Adrenal gland (tissue), 12 donors: ENCODE measurements around the gene SH3YL1. TPM values are rescaled to one million over a fixed set of nuclear protein-coding genes. Genes with fewer than 3 reads are reported as not detected.

Experiments used
- DNase-seq, 7 donors: peaks; one replicate each; pipeline ENCODE4 v3.0.0-alpha.2; 2019 to 2020
- H3K27ac ChIP-seq, 5 donors: fragments of 200-600 bp; sonication (generic) in 4 of 5; 1 replicate in 3 of 5; 2 replicates in 2 of 5; pipeline versions ENCODE4 v1.5.1 to v1.8.0; 2016 to 2020; ENCODE audit warnings: mild to moderate bottlenecking in 1 of 5
- H3K27me3 ChIP-seq: fragments of 200-600 bp; 2 replicates; pipeline ENCODE4 v1.8.0; 2021
- H3K36me3 ChIP-seq, 2 donors: fragments of 200-600 bp; replicated peaks in 1 of 2; 1 replicate in 1 of 2; 2 replicates in 1 of 2; pipeline versions ENCODE4 v1.5.1 to v1.8.0; 2018 to 2022
- H3K4me1 ChIP-seq, 2 donors: fragments of 200-600 bp; replicated peaks in 1 of 2; 1 replicate in 1 of 2; 2 replicates in 1 of 2; pipeline versions ENCODE4 v1.5.1 to v1.8.0; 2018 to 2021
- H3K4me3 ChIP-seq, 4 donors: fragments of 200-600 bp; sonication (generic) in 3 of 4; one replicate each; pipeline ENCODE4 v1.5.1; 2016 to 2018
- H3K9me3 ChIP-seq, 3 donors: fragments of 200-600 bp; sonication (generic) in 1 of 3; replicated peaks in 1 of 3; 1 replicate in 2 of 3; 2 replicates in 1 of 3; pipeline versions ENCODE4 v1.5.1 to v1.8.0; 2016 to 2021
- POLR2A ChIP-seq, 2 donors: fragments of 450-650 bp; IDR thresholded peaks; one replicate each; pipeline ENCODE4 v1.6.1; 2017; ENCODE audit warnings: antibody characterized with exemption in 2 of 2, mild to moderate bottlenecking in 2 of 2, moderate library complexity in 1 of 2
- WGBS, 4 donors: extraction: QIAGEN DNeasy Blood & Tissue Kit in 2 of 4; methylation state at CpG; one replicate each; pipeline versions ENCODE4 v1.1.5 to v1.1.7; 2013 to 2017; 5-methylcytosine and 5-hydroxymethylcytosine counted together
- intact Hi-C, 2 donors: fragments of 100-400 bp; cut with DNase I; formaldehyde crosslinking; loops; one replicate each; pipeline versions ENCODE4 v1.14.1 to v1.15.0; 2022 to 2023
- polyA plus RNA-seq, 3 donors: library from polyadenylated mRNA; stranded (reverse); fragments of 200-250 nt in 2 of 3; fragments of 350-450 nt in 1 of 3; fragmentation: Illumina TruSeq in 1 of 3; extraction: RNeasy Lipid Tissue Mini Kit (QIAGEN cat#74804) in 1 of 3; gene quantifications; one replicate each; pipeline ENCODE4 v1.2.3, GENCODE V29; 2013 to 2014
- total RNA-seq, 9 donors: library from RNA; depleted of rRNA in 4 of 9; stranded (reverse); fragments of >200 nt in 4 of 9; fragments of 120-200 nt in 1 of 9; fragmentation: NEBNext Ultra II Directional in 1 of 9; extraction: Animal tissue kit (Norgen Biotek cat#: 25700) in 1 of 9; gene quantifications; one replicate each; pipeline versions ENCODE4 v1.1.0 to v1.2.4, GENCODE V29; 2013 to 2023
- TF ChIP-seq, protein P1 (sequence below), 6 experiments: fragments of 450-650 bp in 4 of 6; fragments of 200-600 bp in 2 of 6; sonication (generic) in 1 of 6; IDR thresholded peaks; 1 replicate in 5 of 6; 2 replicates in 1 of 6; pipeline versions ENCODE4 v1.5.1 to v1.8.0; 2016 to 2021; ENCODE audit warnings: antibody characterized with exemption in 6 of 6, mild to moderate bottlenecking in 2 of 6, moderate library complexity in 1 of 6
- donor health status: healthy with polysubstance abuse.
- donor health status: Bipolar disorder and iron deficiency.
- donor health status: DM: yes; HTN: yes; CAD: no.
- donor health status: DM: no; HTN: no; CAD: no.
- donor health status: DM: no; HTN: no; CAD: no.
- donor health status: DM: yes; HTN: yes; CAD: no.

SH3YL1 gene
- total and polyA plus RNA-seq, 12 donors, result 43.6 to 108 (median 92.6) TPM

DNA sequence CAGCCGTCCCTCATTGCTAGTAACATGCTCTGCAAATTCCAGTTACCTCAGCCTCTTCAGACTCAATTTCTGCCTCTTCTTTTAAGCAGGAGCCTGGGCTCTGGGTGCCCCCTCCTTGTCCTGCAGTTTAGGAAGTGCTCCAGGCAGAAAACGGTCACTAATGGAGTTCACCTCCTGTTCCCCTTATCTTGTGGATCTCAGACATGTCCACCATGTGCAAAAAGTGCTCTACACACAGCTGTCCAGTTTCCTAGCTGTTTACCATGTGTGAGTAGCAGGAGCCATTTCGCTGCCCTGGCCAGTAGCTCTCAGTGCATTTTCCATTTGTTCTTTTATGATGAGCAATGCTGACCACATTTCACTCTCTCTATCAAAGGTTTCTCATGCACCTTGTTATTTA, 4.9 kb downstream of the SH3YL1 start:
- Histone ChIP-seq H3K27me3 (no peaks in the 10 kb centered on the region), H3K4me3 (no peak overlapping the region), H3K4me1 (peaks cover 6 to 39% of the 10 kb centered on the region in 2 donors), H3K9me3 (peaks cover 0 to 4% (median 0%) of the 10 kb centered on the region in 3 donors), H3K27ac (no peak overlapping the region), H3K36me3 (no peaks in the 10 kb centered on the region)
- no peak for DNase-seq
- TF ChIP-seq, protein P1, sequence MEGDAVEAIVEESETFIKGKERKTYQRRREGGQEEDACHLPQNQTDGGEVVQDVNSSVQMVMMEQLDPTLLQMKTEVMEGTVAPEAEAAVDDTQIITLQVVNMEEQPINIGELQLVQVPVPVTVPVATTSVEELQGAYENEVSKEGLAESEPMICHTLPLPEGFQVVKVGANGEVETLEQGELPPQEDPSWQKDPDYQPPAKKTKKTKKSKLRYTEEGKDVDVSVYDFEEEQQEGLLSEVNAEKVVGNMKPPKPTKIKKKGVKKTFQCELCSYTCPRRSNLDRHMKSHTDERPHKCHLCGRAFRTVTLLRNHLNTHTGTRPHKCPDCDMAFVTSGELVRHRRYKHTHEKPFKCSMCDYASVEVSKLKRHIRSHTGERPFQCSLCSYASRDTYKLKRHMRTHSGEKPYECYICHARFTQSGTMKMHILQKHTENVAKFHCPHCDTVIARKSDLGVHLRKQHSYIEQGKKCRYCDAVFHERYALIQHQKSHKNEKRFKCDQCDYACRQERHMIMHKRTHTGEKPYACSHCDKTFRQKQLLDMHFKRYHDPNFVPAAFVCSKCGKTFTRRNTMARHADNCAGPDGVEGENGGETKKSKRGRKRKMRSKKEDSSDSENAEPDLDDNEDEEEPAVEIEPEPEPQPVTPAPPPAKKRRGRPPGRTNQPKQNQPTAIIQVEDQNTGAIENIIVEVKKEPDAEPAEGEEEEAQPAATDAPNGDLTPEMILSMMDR (IDR thresholded peaks at IDR 0.05), result no peak
- TF ChIP-seq POLR2A (IDR thresholded peaks at IDR 0.05), result no peak
- WGBS, 4 donors, result 92 to 97% (median 94%) methylated on average over 3 of the region's 3 CpGs
- intact Hi-C loops, result no loop called here

DNA sequence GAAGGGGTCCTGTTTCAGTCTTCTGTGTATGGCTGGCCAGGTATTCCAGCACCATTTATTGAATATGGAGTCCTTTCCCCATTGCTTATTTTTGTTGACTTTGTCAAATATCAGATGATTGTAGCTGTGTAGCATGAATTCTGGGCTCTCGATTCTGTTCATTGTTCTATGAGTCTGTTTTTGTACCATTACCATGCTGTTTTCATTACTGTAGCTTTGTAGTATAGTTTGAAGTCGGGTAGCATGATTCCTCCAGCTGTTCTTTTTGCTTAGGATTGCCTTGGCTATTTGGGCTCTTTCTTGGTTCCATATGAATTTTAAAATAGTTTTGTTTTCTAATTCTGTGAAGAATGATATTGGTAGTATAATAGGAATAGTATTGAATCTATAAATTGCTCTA, 6.0 kb downstream of the SH3YL1 start:
- H3K4me1 ChIP-seq, result peaks cover 0 to 30% of the 10 kb centered on the region in 2 donors
- peaks cover 0 to 4% (median 0%) of the 10 kb centered on the region in 3 donors for H3K9me3 ChIP-seq
- no peak overlapping the region for H3K4me3 ChIP-seq
- 98 to 100% (median 98%) methylated on average over 2 of the region's 2 CpGs for WGBS, 4 donors
- intact Hi-C loops, result no loop called here
- DNase-seq, result no peak
- no peak overlapping the region for H3K27ac ChIP-seq
- H3K36me3 ChIP-seq, result no peaks in the 10 kb centered on the region
- TF ChIP-seq, protein P1 (IDR thresholded peaks at IDR 0.05), result no peak
- no peak for TF ChIP-seq POLR2A (IDR thresholded peaks at IDR 0.05)
- no peaks in the 10 kb centered on the region for H3K27me3 ChIP-seq

DNA sequence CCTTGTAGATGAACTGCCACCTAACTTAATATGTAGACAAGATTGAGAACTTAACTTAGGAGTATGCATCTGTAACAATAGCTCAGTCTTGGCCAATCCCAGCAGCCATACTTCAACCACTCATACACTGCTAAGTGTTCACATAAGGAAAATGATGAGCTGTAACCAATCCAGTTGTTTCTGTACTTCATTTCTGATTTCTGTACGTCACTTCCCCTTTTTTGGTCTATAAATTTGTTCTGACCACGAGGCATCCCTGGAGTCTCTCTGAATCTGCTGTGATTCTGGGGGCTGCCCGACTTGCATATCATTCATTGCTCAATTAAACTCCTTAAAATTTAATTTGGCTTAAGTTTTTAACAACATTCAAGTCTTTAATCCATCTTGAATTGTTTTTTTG, 6.4 kb downstream of the SH3YL1 start:
- intact Hi-C loops, result no loop called here
- peaks cover 0 to 26% of the 10 kb centered on the region in 2 donors for H3K4me1 ChIP-seq
- WGBS, 4 donors, result 87 to 95% (median 92%) methylated on average over 3 of the region's 3 CpGs
- no peak for TF ChIP-seq POLR2A (IDR thresholded peaks at IDR 0.05)
- TF ChIP-seq, protein P1 (IDR thresholded peaks at IDR 0.05), result no peak
- H3K9me3 ChIP-seq, result peaks cover 0 to 4% (median 0%) of the 10 kb centered on the region in 3 donors
- no peak overlapping the region for H3K4me3 ChIP-seq
- H3K36me3 ChIP-seq, result no peaks in the 10 kb centered on the region
- H3K27ac ChIP-seq, result no peak overlapping the region
- no peak for DNase-seq
- no peaks in the 10 kb centered on the region for H3K27me3 ChIP-seq

DNA sequence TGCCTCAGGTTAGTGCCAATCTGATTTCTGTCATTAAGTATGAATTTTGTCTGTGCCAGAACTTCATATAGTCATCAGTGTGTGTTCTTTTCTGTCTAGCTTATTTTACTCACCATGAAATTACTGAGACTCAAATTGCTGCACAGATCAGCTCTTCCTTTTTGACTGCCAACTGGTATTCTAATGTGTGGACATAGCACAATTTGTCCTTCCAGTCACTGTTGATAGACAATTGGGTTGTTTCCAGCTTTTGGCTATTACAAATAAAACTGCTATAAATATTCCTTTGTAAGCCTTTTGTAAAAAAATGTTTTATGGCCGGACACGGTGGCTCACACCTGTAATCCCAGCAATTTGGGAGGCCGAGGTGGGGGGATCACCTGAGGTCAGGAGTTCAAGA, 7.7 kb downstream of the SH3YL1 start:
- Histone ChIP-seq H3K27ac (peak overlapping the region in 2 of 5 donors; percentile 30 to 48), H3K4me3 (no peak overlapping the region), H3K27me3 (no peaks in the 10 kb centered on the region), H3K36me3 (no peaks in the 10 kb centered on the region), H3K9me3 (peaks cover 0 to 4% (median 0%) of the 10 kb centered on the region in 3 donors), H3K4me1 (peaks cover 0 to 18% of the 10 kb centered on the region in 2 donors)
- 49 to 64% (median 57%) methylated on average over 3 of the region's 3 CpGs for WGBS, 4 donors
- intact Hi-C loops, result no loop called here
- no peak for DNase-seq
- no peak for TF ChIP-seq POLR2A (IDR thresholded peaks at IDR 0.05)
- TF ChIP-seq, protein P1 (IDR thresholded peaks at IDR 0.05), result no peak
